ENCODE results near the gene TGM2. TPM values are rescaled to one million over a fixed set of nuclear protein-coding genes. Genes with fewer than 3 reads are reported as not detected.

The TGM2 gene
- total RNA-seq, 1 donor from 2014 or later: 0.72 TPM

- H3K27ac Mint-ChIP-seq: no peak overlapping the region
- H3K27me3 Mint-ChIP-seq: no peaks in the 10 kb centered on the region
- DNase-seq (ENCODE audit: low spot score, unreplicated experiment): no peak
- TF ChIP-seq CTCF (IDR thresholded peaks at IDR 0.05; ENCODE audit: unreplicated experiment): no peak
- no peaks in the 10 kb centered on the region for H3K36me3 Mint-ChIP-seq (ENCODE audit: insufficient read depth)
- no peaks in the 10 kb centered on the region for H3K9me3 Mint-ChIP-seq (ENCODE audit: low read depth)
- H3K4me1 Mint-ChIP-seq (ENCODE audit: low read depth): peaks cover 4% of the 10 kb centered on the region
- no peak overlapping the region for H3K4me3 Mint-ChIP-seq (ENCODE audit: low read depth)
Observed at GRCh38 chr20:38127920-38128528, 37.0 kb downstream of the TGM2 start.

- no peaks in the 10 kb centered on the region for H3K27me3 Mint-ChIP-seq
- peaks cover 8% of the 10 kb centered on the region for H3K4me1 Mint-ChIP-seq (ENCODE audit: low read depth)
- no peaks in the 10 kb centered on the region for H3K36me3 Mint-ChIP-seq (ENCODE audit: insufficient read depth)
- TF ChIP-seq CTCF (IDR thresholded peaks at IDR 0.05; ENCODE audit: unreplicated experiment): no peak
- DNase-seq (ENCODE audit: low spot score, unreplicated experiment): no peak
- no peak overlapping the region for H3K4me3 Mint-ChIP-seq (ENCODE audit: low read depth)
- H3K27ac Mint-ChIP-seq: no peak overlapping the region
- H3K9me3 Mint-ChIP-seq (ENCODE audit: low read depth): no peaks in the 10 kb centered on the region
Observed at GRCh38 chr20:38126932-38127621, 38.0 kb downstream of the TGM2 start.

GRCh38 chr20:38126146-38126921 lies 38.7 kb downstream of the TGM2 start:
- no peak for DNase-seq (ENCODE audit: low spot score, unreplicated experiment)
- Mint-ChIP-seq H3K27ac (no peak overlapping the region), H3K4me3 (ENCODE audit: low read depth) (no peak overlapping the region), H3K4me1 (ENCODE audit: low read depth) (peaks cover 8% of the 10 kb centered on the region), H3K27me3 (no peaks in the 10 kb centered on the region), H3K36me3 (ENCODE audit: insufficient read depth) (no peaks in the 10 kb centered on the region), H3K9me3 (ENCODE audit: low read depth) (no peaks in the 10 kb centered on the region)
- TF ChIP-seq CTCF (IDR thresholded peaks at IDR 0.05; ENCODE audit: unreplicated experiment): no peak

- no peak overlapping the region for H3K27ac Mint-ChIP-seq
- no peak for TF ChIP-seq CTCF (IDR thresholded peaks at IDR 0.05; ENCODE audit: unreplicated experiment)
- H3K27me3 Mint-ChIP-seq: no peaks in the 10 kb centered on the region
- peaks cover 8% of the 10 kb centered on the region for H3K4me1 Mint-ChIP-seq (ENCODE audit: low read depth)
- H3K9me3 Mint-ChIP-seq (ENCODE audit: low read depth): no peaks in the 10 kb centered on the region
- DNase-seq (ENCODE audit: low spot score, unreplicated experiment): no peak
- H3K4me3 Mint-ChIP-seq (ENCODE audit: low read depth): no peak overlapping the region
- no peaks in the 10 kb centered on the region for H3K36me3 Mint-ChIP-seq (ENCODE audit: insufficient read depth)
Observed at GRCh38 chr20:38125157-38126056, 39.7 kb downstream of the TGM2 start.

Data from progenitor cell of endocrine pancreas (in vitro differentiated cells).